Activated T-helper 1 cell treated with anti-CD3 and anti-CD28 coated beads, Interleukin-12 subunit alpha, Interleukin-12 subunit beta, Interleukin-2, Interleukin-4 antibody, amounts not matched to agents 30 ng/mL and 10 ng/mL and 1 ng/mL, durations not matched to agents 14 hours and 24 hours and 36 hours (primary cell): ENCODE data around the gene SFMBT1. TPM values are rescaled to one million over a fixed set of nuclear protein-coding genes. Genes with fewer than 3 reads are reported as not detected.

Source experiments
- DNase-seq: peaks from one replicate; pipeline ENCODE4 v3.0.0; 2021; ENCODE audit warnings: low spot score
- H3K27ac Mint-ChIP-seq: one replicate; pipeline ENCODE4 v1.8.0; 2021; ENCODE audit warnings: mild to moderate bottlenecking, mixed read lengths
- H3K27me3 Mint-ChIP-seq: one replicate; pipeline ENCODE4 v1.8.0; 2022; ENCODE audit warnings: mild to moderate bottlenecking, moderate library complexity, mixed read lengths; ENCODE audit not compliant: insufficient read depth
- H3K36me3 Mint-ChIP-seq: one replicate; pipeline ENCODE4 v1.8.0; 2021; ENCODE audit warnings: low read depth, mixed read lengths
- H3K4me1 Mint-ChIP-seq: one replicate; pipeline ENCODE4 v1.8.0; 2021; ENCODE audit warnings: low read depth, mixed read lengths
- H3K4me3 Mint-ChIP-seq: one replicate; pipeline ENCODE4 v1.8.0; 2021; ENCODE audit warnings: mild to moderate bottlenecking, moderate library complexity, mixed read lengths
- H3K9me3 Mint-ChIP-seq: one replicate; pipeline ENCODE4 v1.8.0; 2021; ENCODE audit warnings: mixed read lengths
- intact Hi-C: fragments of 100-400 bp; cut with micrococcal nuclease; formaldehyde crosslinking; loops from one replicate; pipeline ENCODE4 v1.15.1; 2024
- total RNA-seq: library from RNA; stranded (reverse); gene quantifications from 2 replicates; pipeline ENCODE4 v1.2.3, GENCODE V29; 2022

SFMBT1 gene
- total RNA-seq, 1 donor from 2014 or later: 28.4 TPM

DNA sequence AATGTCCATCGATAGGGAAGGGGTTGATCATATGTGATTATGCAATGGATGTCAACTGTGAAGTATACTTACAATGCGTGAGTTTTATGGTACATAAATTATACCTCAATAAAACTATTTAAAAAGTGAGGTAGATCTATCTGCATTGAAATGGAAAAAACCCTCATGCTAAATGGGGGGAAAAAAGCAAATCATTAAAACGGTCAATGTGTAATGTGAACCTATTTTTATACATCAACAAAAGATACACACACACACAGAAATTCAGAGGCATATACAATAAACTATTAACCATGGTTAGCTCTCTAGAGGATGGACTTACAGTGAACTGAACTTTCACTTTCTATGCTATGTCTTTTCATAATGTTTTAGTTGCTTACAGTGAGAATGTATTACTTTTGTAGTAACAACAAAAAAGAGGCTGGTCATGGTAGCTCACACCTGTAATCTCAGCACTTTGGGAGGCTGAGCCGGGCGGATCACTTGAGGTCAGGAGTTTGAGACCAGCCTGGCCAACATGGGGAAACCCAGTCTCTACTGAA, 171.6 kb downstream of the SFMBT1 start:
- H3K9me3 Mint-ChIP-seq: no peaks in the 10 kb centered on the region
- no peak overlapping the region for H3K27ac Mint-ChIP-seq
- H3K36me3 Mint-ChIP-seq: peaks cover 8% of the 10 kb centered on the region
- H3K27me3 Mint-ChIP-seq: no peaks in the 10 kb centered on the region
- H3K4me3 Mint-ChIP-seq: no peak overlapping the region
- intact Hi-C loops: loop anchor here (2.0 kb wide), 1 partner anchor 19 kb away; no protein-coding TSS in a partner anchor
- H3K4me1 Mint-ChIP-seq: peaks cover 27% of the 10 kb centered on the region
- no peak for DNase-seq

GRCh38 chr3:52873433-52874159, 172.3 kb downstream of the SFMBT1 start:
- Mint-ChIP-seq H3K27ac (no peak overlapping the region), H3K36me3 (peaks cover 3% of the 10 kb centered on the region), H3K27me3 (no peaks in the 10 kb centered on the region), H3K9me3 (no peaks in the 10 kb centered on the region), H3K4me1 (peaks cover 27% of the 10 kb centered on the region), H3K4me3 (no peak overlapping the region)
- DNase-seq: no peak
- intact Hi-C loops: loop anchor here (2.0 kb wide), 1 partner anchor 19 kb away; no protein-coding TSS in a partner anchor

GRCh38 chr3:52872245-52872644, 173.6 kb downstream of the SFMBT1 start:
- intact Hi-C loops: no loop called here
- no peaks in the 10 kb centered on the region for H3K27me3 Mint-ChIP-seq
- H3K4me3 Mint-ChIP-seq: no peak overlapping the region
- peaks cover 27% of the 10 kb centered on the region for H3K4me1 Mint-ChIP-seq
- H3K9me3 Mint-ChIP-seq: no peaks in the 10 kb centered on the region
- H3K36me3 Mint-ChIP-seq: peaks cover 2% of the 10 kb centered on the region
- DNase-seq: no peak
- no peak overlapping the region for H3K27ac Mint-ChIP-seq

- no peak overlapping the region for H3K27ac Mint-ChIP-seq
Observed at GRCh38 chr3:52871761-52872160, 174.1 kb downstream of the SFMBT1 start.

DNA sequence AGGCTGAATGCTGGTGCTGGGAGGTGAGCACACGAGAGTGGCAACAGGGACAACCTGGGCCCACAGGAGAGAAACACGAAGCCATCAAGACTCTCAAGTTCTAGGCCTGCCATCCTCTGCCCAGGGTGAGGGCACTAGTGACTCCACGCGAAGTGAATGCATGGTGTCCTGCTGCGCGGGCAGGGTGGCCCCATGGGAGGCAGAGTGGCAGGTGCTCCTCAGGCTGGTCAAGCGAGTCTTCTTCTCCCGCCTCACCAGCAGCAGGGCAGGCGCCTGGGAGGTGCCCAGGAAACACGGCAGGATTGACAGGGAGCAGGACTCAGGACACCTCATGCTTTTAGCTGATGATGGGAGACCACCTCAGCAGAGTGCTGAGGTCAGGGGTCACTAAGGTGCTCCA, 175.4 kb downstream of the SFMBT1 start:
- intact Hi-C loops: no loop called here
- H3K4me3 Mint-ChIP-seq: no peak overlapping the region
- DNase-seq: no peak
- no peak overlapping the region for H3K27ac Mint-ChIP-seq
- no peaks in the 10 kb centered on the region for H3K27me3 Mint-ChIP-seq
- H3K36me3 Mint-ChIP-seq: peaks cover 6% of the 10 kb centered on the region
- peaks cover 19% of the 10 kb centered on the region for H3K4me1 Mint-ChIP-seq
- H3K9me3 Mint-ChIP-seq: no peaks in the 10 kb centered on the region

More at GRCh38 chr3:52871761-52872160, 174.1 kb downstream of the SFMBT1 start:
- Mint-ChIP-seq H3K4me3 (no peak overlapping the region), H3K36me3 (peaks cover 2% of the 10 kb centered on the region), H3K9me3 (no peaks in the 10 kb centered on the region), H3K4me1 (peaks cover 27% of the 10 kb centered on the region), H3K27me3 (no peaks in the 10 kb centered on the region)
- DNase-seq: no peak
- intact Hi-C loops: no loop called here

DNA sequence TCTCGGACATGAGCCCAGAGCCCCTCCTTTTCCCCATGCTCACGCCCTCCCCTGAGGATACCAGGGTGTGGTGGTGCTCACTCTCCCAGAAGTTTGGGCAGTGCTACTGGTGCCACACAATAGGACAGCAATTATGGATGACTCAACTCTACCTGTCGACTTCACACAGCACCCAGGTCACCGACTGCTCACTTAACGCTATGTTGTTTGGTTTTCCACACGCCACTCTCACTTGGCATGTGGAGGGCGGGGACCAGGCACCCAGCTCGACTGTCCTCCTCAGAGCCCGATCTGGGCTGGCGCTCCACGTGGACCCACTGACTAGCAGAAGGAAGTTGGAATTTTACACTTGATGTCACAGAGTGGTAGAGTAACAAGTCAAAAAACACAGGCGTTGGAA, 179.4 kb downstream of the SFMBT1 start:
- H3K27ac Mint-ChIP-seq: no peak overlapping the region

GRCh38 chr3:52865994-52866393, 179.9 kb downstream of the SFMBT1 start:
- no peak overlapping the region for H3K4me3 Mint-ChIP-seq
- H3K27me3 Mint-ChIP-seq: no peaks in the 10 kb centered on the region
- DNase-seq: no peak
- peaks cover 3% of the 10 kb centered on the region for H3K9me3 Mint-ChIP-seq
- H3K36me3 Mint-ChIP-seq: peaks cover 6% of the 10 kb centered on the region
- H3K27ac Mint-ChIP-seq: no peak overlapping the region
- no peaks in the 10 kb centered on the region for H3K4me1 Mint-ChIP-seq
- intact Hi-C loops: no loop called here

More for the DNA sequence above, 179.4 kb downstream of the SFMBT1 start:
- intact Hi-C loops: no loop called here
- DNase-seq: no peak
- peaks cover 6% of the 10 kb centered on the region for H3K36me3 Mint-ChIP-seq
- no peak overlapping the region for H3K4me3 Mint-ChIP-seq
- no peaks in the 10 kb centered on the region for H3K27me3 Mint-ChIP-seq
- H3K4me1 Mint-ChIP-seq: no peaks in the 10 kb centered on the region
- H3K9me3 Mint-ChIP-seq: peaks cover 3% of the 10 kb centered on the region

DNA sequence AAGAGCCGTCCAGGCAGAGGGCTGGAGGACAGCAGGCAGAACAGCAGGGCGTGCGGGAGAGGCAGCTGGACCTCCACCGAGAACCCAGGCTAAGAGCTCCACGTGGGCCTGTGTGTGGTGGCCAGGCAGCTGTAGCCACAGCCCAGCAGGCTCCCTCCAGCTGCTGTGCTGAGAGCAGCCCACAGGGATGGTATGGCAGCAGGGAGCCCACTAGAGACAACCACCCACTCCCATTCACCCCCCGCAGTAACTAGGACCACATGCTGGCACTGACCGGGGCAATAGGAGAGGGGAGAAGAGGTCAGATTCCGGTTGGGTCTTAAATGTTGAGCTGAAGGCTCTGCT, 185.5 kb downstream of the SFMBT1 start:
- intact Hi-C loops: no loop called here
- H3K36me3 Mint-ChIP-seq: peaks cover 2% of the 10 kb centered on the region

DNA sequence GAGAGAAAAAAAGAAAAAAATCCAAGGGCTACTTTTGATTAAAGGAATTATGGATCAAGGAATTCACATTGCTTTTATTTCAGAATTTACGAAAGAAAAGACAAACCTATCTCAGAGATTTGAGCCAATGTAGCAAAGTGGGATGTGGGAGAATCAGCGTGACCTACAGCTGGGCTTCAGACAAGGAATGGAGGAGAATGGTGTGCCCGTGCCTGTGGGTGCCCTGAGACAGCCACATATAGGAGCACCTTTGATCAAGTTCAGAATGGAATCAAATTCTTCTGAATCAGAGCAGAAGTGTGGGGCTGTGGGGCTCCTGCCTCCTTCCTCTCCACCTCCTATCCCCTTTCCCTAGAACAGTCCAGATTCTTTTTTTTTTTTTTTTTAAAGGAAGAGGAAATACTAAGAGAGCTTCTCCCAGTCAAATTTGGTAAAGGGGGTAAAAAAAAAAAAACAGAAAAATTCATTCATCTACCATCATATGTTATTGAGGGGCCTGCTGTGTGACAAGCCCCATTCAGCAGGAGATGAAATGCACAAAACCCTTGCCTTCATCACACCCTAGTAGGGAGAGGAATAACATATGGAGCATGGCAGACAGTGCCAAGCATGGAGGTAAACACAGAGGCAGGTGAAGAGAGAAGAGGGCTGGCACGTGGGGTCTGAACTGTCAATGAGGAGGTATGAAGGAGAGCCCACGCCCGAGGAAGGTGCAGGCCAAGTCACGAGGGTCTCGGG, 186.0 kb downstream of the SFMBT1 start:
- H3K27me3 Mint-ChIP-seq: peaks cover 1% of the 10 kb centered on the region
- no peaks in the 10 kb centered on the region for H3K4me1 Mint-ChIP-seq
- no peak for DNase-seq
- H3K4me3 Mint-ChIP-seq: no peak overlapping the region
- peaks cover 2% of the 10 kb centered on the region for H3K36me3 Mint-ChIP-seq
- no peak overlapping the region for H3K27ac Mint-ChIP-seq
- peaks cover 3% of the 10 kb centered on the region for H3K9me3 Mint-ChIP-seq
- intact Hi-C loops: no loop called here

More for the DNA sequence above, 185.5 kb downstream of the SFMBT1 start:
- Mint-ChIP-seq H3K4me1 (no peaks in the 10 kb centered on the region), H3K27ac (no peak overlapping the region), H3K27me3 (peaks cover 1% of the 10 kb centered on the region), H3K9me3 (peaks cover 3% of the 10 kb centered on the region), H3K4me3 (no peak overlapping the region)
- no peak for DNase-seq

- intact Hi-C loops: no loop called here
- H3K4me1 Mint-ChIP-seq: no peaks in the 10 kb centered on the region
- no peaks in the 10 kb centered on the region for H3K9me3 Mint-ChIP-seq
- DNase-seq: no peak
- H3K27ac Mint-ChIP-seq: no peak overlapping the region
- no peak overlapping the region for H3K4me3 Mint-ChIP-seq
- H3K36me3 Mint-ChIP-seq: peaks cover 2% of the 10 kb centered on the region
- H3K27me3 Mint-ChIP-seq: peaks cover 1% of the 10 kb centered on the region
Observed at GRCh38 chr3:52857864-52858263, 188.0 kb downstream of the SFMBT1 start.

DNA sequence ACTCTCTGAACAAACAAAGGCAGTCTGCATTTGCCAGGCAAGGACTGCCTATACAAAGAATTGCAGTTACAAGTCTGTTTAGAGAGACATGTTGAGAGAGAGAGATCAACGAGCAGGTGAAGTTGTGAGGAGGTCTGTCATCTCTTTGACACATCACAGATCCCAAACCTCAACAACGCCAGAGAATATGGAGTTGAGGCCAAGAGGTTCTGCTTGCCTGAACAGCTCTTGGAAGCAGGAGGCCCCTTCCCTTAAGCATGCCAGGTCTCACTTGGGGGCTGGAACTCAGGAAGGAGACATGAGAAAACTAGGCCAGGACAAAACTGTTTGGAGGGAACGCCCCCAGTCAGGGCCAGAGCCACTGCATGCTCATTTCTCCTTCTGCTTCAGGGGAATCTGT, 188.7 kb downstream of the SFMBT1 start:
- intact Hi-C loops: no loop called here
- H3K9me3 Mint-ChIP-seq: no peaks in the 10 kb centered on the region
- H3K27me3 Mint-ChIP-seq: peaks cover 1% of the 10 kb centered on the region
- no peaks in the 10 kb centered on the region for H3K4me1 Mint-ChIP-seq
- DNase-seq: no peak
- H3K4me3 Mint-ChIP-seq: no peak overlapping the region
- H3K36me3 Mint-ChIP-seq: no peaks in the 10 kb centered on the region
- H3K27ac Mint-ChIP-seq: no peak overlapping the region

DNA sequence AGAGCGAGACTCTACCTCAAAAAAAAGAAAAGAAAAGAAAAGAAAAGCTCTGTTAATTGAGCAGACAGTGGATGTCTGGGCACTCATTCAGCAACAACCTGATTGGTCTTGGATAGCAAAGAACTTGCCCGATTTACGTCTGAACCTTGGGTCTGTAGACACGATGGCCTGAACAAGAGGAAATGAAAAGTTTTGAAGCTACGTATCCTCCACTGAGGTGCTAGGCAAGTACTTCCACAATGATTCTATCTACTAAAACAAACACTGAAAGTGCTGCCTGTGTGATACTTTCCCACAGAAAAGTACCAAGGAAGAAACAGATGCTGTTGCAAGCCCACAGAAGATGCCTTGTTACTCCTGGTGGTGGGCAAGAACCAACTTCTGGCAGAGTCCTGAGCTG, 189.2 kb downstream of the SFMBT1 start:
- H3K4me1 Mint-ChIP-seq: no peaks in the 10 kb centered on the region
- no peaks in the 10 kb centered on the region for H3K9me3 Mint-ChIP-seq
- no peaks in the 10 kb centered on the region for H3K36me3 Mint-ChIP-seq
- intact Hi-C loops: no loop called here
- H3K27ac Mint-ChIP-seq: no peak overlapping the region
- peaks cover 1% of the 10 kb centered on the region for H3K27me3 Mint-ChIP-seq
- DNase-seq: no peak
- no peak overlapping the region for H3K4me3 Mint-ChIP-seq

DNA sequence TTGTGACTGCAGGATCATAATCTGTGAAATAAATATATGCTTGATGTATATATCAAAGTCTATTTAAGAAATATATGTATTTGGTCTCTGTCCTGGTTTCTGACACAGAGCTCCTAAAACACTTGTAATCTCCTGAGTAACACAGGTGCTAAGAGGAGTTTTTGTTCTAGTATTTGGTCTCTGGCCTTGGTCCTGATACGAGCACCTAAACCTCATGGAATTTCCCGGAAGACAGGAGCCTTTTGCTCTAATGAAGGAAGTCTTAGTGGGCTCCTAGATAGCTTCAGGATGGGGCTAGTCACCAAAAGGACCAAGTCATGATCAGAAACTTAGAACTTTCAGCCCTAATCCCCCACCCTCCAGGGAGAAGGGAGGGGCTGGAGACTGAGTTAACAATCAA, 191.9 kb downstream of the SFMBT1 start:
- Mint-ChIP-seq H3K4me1 (no peaks in the 10 kb centered on the region), H3K27me3 (peaks cover 1% of the 10 kb centered on the region), H3K9me3 (no peaks in the 10 kb centered on the region), H3K36me3 (no peaks in the 10 kb centered on the region), H3K27ac (no peak overlapping the region), H3K4me3 (no peak overlapping the region)
- intact Hi-C loops: loop anchor here (5.0 kb wide), 1 partner anchor 43 kb away; the partner anchor contains the start of gene STIMATE
- no peak for DNase-seq
